ENCODE measurements around the gene RNF151. TPM values are rescaled to one million over a fixed set of nuclear protein-coding genes. Genes with fewer than 3 reads are reported as not detected.

RNF151 gene
- total RNA-seq, 1 donor from 2014 or later, result not detected

GRCh38 chr16:1992704-1993317, 26.2 kb downstream of the RNF151 start:
- H3K4me3 Mint-ChIP-seq (ENCODE audit: unreplicated experiment), result no peak overlapping the region
- no peak for DNase-seq

DNA sequence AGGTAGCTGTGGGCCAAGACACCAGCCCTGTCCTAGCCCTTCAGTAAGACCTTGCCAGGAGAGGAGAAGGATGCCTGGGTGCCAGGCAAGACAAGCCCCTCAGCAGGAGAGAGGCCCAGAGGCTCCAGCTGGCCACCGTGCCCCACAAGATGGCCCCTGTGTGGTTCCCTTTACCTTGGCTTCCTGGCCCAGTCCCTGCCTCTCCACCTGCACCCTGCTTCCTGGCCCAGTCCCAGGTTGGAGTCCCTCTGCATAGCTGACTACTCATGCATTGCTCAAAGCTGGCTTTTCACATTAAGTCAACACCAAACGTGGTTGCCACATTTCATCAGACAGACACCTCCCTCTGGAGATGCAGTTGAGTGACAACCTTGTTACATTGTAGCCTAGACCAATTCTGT, 27.1 kb downstream of the RNF151 start:
- H3K36me3 Mint-ChIP-seq (ENCODE audit: unreplicated experiment), result no peaks in the 10 kb centered on the region
- H3K9me3 Mint-ChIP-seq (ENCODE audit: unreplicated experiment), result peaks cover 12% of the 10 kb centered on the region
- TF ChIP-seq CTCF (IDR thresholded peaks at IDR 0.05; ENCODE audit: partially characterized antibody, unreplicated experiment), result no peak
- H3K27ac Mint-ChIP-seq (ENCODE audit: unreplicated experiment), result no peak overlapping the region
- peaks cover 13% of the 10 kb centered on the region for H3K27me3 Mint-ChIP-seq (ENCODE audit: unreplicated experiment)
- peaks cover 2% of the 10 kb centered on the region for H3K4me1 Mint-ChIP-seq (ENCODE audit: low read depth, unreplicated experiment)
- no peak overlapping the region for H3K4me3 Mint-ChIP-seq (ENCODE audit: unreplicated experiment)
- no peak for DNase-seq

More at GRCh38 chr16:1992704-1993317, 26.2 kb downstream of the RNF151 start:
- H3K9me3 Mint-ChIP-seq (ENCODE audit: unreplicated experiment), result peaks cover 16% of the 10 kb centered on the region
- H3K27me3 Mint-ChIP-seq (ENCODE audit: unreplicated experiment), result peaks cover 14% of the 10 kb centered on the region
- no peaks in the 10 kb centered on the region for H3K36me3 Mint-ChIP-seq (ENCODE audit: unreplicated experiment)
- no peak for TF ChIP-seq CTCF (IDR thresholded peaks at IDR 0.05; ENCODE audit: partially characterized antibody, unreplicated experiment)
- H3K4me1 Mint-ChIP-seq (ENCODE audit: low read depth, unreplicated experiment), result peaks cover 5% of the 10 kb centered on the region
- H3K27ac Mint-ChIP-seq (ENCODE audit: unreplicated experiment), result no peak overlapping the region

- H3K36me3 Mint-ChIP-seq (ENCODE audit: unreplicated experiment), result no peaks in the 10 kb centered on the region
- no peak overlapping the region for H3K27ac Mint-ChIP-seq (ENCODE audit: unreplicated experiment)
- peaks cover 7% of the 10 kb centered on the region for H3K27me3 Mint-ChIP-seq (ENCODE audit: unreplicated experiment)
- no peak for DNase-seq
- H3K4me1 Mint-ChIP-seq (ENCODE audit: low read depth, unreplicated experiment), result no peaks in the 10 kb centered on the region
- TF ChIP-seq CTCF (IDR thresholded peaks at IDR 0.05; ENCODE audit: partially characterized antibody, unreplicated experiment), result no peak
- no peak overlapping the region for H3K4me3 Mint-ChIP-seq (ENCODE audit: unreplicated experiment)
- H3K9me3 Mint-ChIP-seq (ENCODE audit: unreplicated experiment), result peaks cover 13% of the 10 kb centered on the region
These were observed 31.1 kb downstream of the RNF151 start for GRCh38 chr16:1997494-1998359.

GRCh38 chr16:1998360-1998835, 31.7 kb downstream of the RNF151 start:
- Mint-ChIP-seq H3K4me1 (ENCODE audit: low read depth, unreplicated experiment) (no peaks in the 10 kb centered on the region), H3K36me3 (ENCODE audit: unreplicated experiment) (no peaks in the 10 kb centered on the region), H3K27me3 (ENCODE audit: unreplicated experiment) (peaks cover 7% of the 10 kb centered on the region), H3K9me3 (ENCODE audit: unreplicated experiment) (peaks cover 13% of the 10 kb centered on the region), H3K27ac (ENCODE audit: unreplicated experiment) (no peak overlapping the region), H3K4me3 (ENCODE audit: unreplicated experiment) (no peak overlapping the region)
- no peak for TF ChIP-seq CTCF (IDR thresholded peaks at IDR 0.05; ENCODE audit: partially characterized antibody, unreplicated experiment)
- no peak for DNase-seq
